ENCODE data around the gene GRM1. TPM values are rescaled to one million over a fixed set of nuclear protein-coding genes. Genes with fewer than 3 reads are reported as not detected.

GRM1 gene
- polyA plus RNA-seq, 3 donors = not detected

- Mint-ChIP-seq H3K27ac (no peak overlapping the region), H3K27me3 (ENCODE audit: low read depth in 3 of 3) (peaks cover 0 to 3% (median 2%) of the 10 kb centered on the region in 3 donors), H3K4me1 (peaks cover 9% of the 10 kb centered on the region), H3K9me3 (peaks cover 0 to 3% (median 0%) of the 10 kb centered on the region in 7 donors), H3K36me3 (no peaks in the 10 kb centered on the region), H3K4me3 (peak overlapping the region; percentile 25 to 59)
- no peak for DNase-seq
- H3K4me2 ChIP-seq (replicated peaks; ENCODE audit: extremely low read depth, low read length, poor library complexity, severe bottlenecking) = no peak overlapping the region
- no peaks in the 10 kb centered on the region for H3K27me3 ChIP-seq (ENCODE audit: control insufficient read depth in 2 of 2, insufficient read depth in 2 of 2, low read length in 2 of 2)
- H3K9me3 ChIP-seq (replicated peaks in 1 of 2; ENCODE audit: control insufficient read depth in 1 of 2, insufficient read depth in 1 of 2, low read length in 2 of 2) = no peaks in the 10 kb centered on the region
- H2AFZ ChIP-seq (ENCODE audit: insufficient read depth, low read depth, low read length, poor library complexity, severe bottlenecking) = peak overlapping the region; percentile 20
- H3K36me3 ChIP-seq (replicated peaks in 1 of 2; ENCODE audit: control insufficient read depth in 1 of 2, insufficient read depth in 2 of 2, low read length in 2 of 2) = no peaks in the 10 kb centered on the region
- intact Hi-C loops (cut with micrococcal nuclease) = no loop called here
- H3K4me1 ChIP-seq (ENCODE audit: control insufficient read depth in 1 of 2, insufficient read depth in 2 of 2, low read length in 2 of 2) = no peaks in the 10 kb centered on the region
- H3K79me2 ChIP-seq (ENCODE audit: insufficient read depth, low read length) = no peaks in the 10 kb centered on the region
- H3K9ac ChIP-seq (ENCODE audit: insufficient read depth, low read length, poor library complexity, severe bottlenecking) = no peak overlapping the region
- no peak overlapping the region for H3K27ac ChIP-seq (ENCODE audit: low read depth in 1 of 2, low read length in 2 of 2)
- no peaks in the 10 kb centered on the region for H4K20me1 ChIP-seq (ENCODE audit: insufficient read depth, low read length)
- no peak for TF ChIP-seq CTCF (IDR thresholded peaks at IDR 0.05)
- WGBS (ENCODE audit: insufficient coverage) = 58% methylated on average over 4 of the region's 6 CpGs
- H3K4me3 ChIP-seq (replicated peaks in 1 of 3; ENCODE audit: low read depth in 2 of 3, low read length in 3 of 3) = no peak overlapping the region
Observed at GRCh38 chr6:146423452-146423851, 394.6 kb downstream of the GRM1 start.

GRCh38 chr6:146426516-146426915, 397.7 kb downstream of the GRM1 start:
- no peak overlapping the region for H3K9ac ChIP-seq (ENCODE audit: insufficient read depth, low read length, poor library complexity, severe bottlenecking)
- intact Hi-C loops (cut with micrococcal nuclease) = no loop called here
- H3K36me3 ChIP-seq (replicated peaks in 1 of 2; ENCODE audit: control insufficient read depth in 1 of 2, insufficient read depth in 2 of 2, low read length in 2 of 2) = no peaks in the 10 kb centered on the region
- H3K4me3 ChIP-seq (replicated peaks in 1 of 3; ENCODE audit: low read depth in 2 of 3, low read length in 3 of 3) = no peak overlapping the region
- no peaks in the 10 kb centered on the region for H3K4me1 ChIP-seq (ENCODE audit: control insufficient read depth in 1 of 2, insufficient read depth in 2 of 2, low read length in 2 of 2)
- H3K4me2 ChIP-seq (replicated peaks; ENCODE audit: extremely low read depth, low read length, poor library complexity, severe bottlenecking) = no peak overlapping the region
- H3K9me3 ChIP-seq (replicated peaks in 1 of 2; ENCODE audit: control insufficient read depth in 1 of 2, insufficient read depth in 1 of 2, low read length in 2 of 2) = no peaks in the 10 kb centered on the region
- no peaks in the 10 kb centered on the region for H3K27me3 ChIP-seq (ENCODE audit: control insufficient read depth in 2 of 2, insufficient read depth in 2 of 2, low read length in 2 of 2)
- H3K27me3 Mint-ChIP-seq (ENCODE audit: low read depth in 3 of 3) = peaks cover 0 to 3% (median 2%) of the 10 kb centered on the region in 3 donors
- 92% methylated on average over 2 of the region's 7 CpGs for WGBS (ENCODE audit: insufficient coverage)
- H3K27ac ChIP-seq (ENCODE audit: low read depth in 1 of 2, low read length in 2 of 2) = no peak overlapping the region
- DNase-seq = no peak
- H3K4me1 Mint-ChIP-seq = peaks cover 10% of the 10 kb centered on the region
- no peak overlapping the region for H3K4me3 Mint-ChIP-seq
- H3K9me3 Mint-ChIP-seq = no peaks in the 10 kb centered on the region
- no peak overlapping the region for H3K27ac Mint-ChIP-seq
- H4K20me1 ChIP-seq (ENCODE audit: insufficient read depth, low read length) = no peaks in the 10 kb centered on the region
- no peaks in the 10 kb centered on the region for H3K36me3 Mint-ChIP-seq
- no peak overlapping the region for H2AFZ ChIP-seq (ENCODE audit: insufficient read depth, low read depth, low read length, poor library complexity, severe bottlenecking)
- TF ChIP-seq CTCF (IDR thresholded peaks at IDR 0.05) = no peak
- no peaks in the 10 kb centered on the region for H3K79me2 ChIP-seq (ENCODE audit: insufficient read depth, low read length)

All from CD14-positive monocyte (primary cell).